Keratinocyte (primary cell): ENCODE data around the gene APBB3.

Experiments
- EZH2 ChIP-seq: IDR thresholded peaks from one replicate; pipeline ENCODE4 v1.6.1; 2012; ENCODE audit warnings: inconsistent platforms, mild to moderate bottlenecking, low read length, moderate library complexity
- TF ChIP-seq, protein P1 (sequence below), 3 experiments: IDR thresholded peaks in 1 of 3; conservative IDR thresholded peaks in 1 of 3; optimal IDR thresholded peaks in 1 of 3; 2 replicates in 2 of 3; 3 replicates in 1 of 3; pipeline versions ENCODE3 to v1.5.1; 2011; ENCODE audit warnings: low read length in 3 of 3, mild to moderate bottlenecking in 3 of 3, moderate library complexity in 2 of 3, control low read depth in 1 of 3, inconsistent platforms in 1 of 3; ENCODE audit not compliant: insufficient read depth in 2 of 3; ENCODE audit errors: extremely low read depth in 1 of 3

DNA sequence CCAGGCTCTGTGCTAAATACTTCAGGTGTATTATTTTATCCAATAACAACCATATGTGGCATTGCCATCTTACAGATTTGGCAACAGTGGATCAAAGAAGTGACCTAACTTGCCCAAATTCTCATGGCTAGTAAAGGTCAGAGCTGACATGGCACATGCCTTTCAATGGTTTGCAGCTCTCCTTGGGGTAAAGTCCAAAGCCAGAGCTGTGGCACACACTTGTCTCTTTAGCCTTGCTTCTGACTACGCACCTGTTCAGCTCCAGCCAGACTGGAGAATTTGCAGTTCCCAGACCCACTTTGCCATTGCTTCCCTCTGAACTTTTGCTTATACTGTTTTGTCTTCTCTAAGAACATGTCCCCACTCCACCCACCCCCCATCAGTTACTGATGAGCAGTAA, 6.1 kb upstream of the APBB3 start:
- TF ChIP-seq, protein P1, sequence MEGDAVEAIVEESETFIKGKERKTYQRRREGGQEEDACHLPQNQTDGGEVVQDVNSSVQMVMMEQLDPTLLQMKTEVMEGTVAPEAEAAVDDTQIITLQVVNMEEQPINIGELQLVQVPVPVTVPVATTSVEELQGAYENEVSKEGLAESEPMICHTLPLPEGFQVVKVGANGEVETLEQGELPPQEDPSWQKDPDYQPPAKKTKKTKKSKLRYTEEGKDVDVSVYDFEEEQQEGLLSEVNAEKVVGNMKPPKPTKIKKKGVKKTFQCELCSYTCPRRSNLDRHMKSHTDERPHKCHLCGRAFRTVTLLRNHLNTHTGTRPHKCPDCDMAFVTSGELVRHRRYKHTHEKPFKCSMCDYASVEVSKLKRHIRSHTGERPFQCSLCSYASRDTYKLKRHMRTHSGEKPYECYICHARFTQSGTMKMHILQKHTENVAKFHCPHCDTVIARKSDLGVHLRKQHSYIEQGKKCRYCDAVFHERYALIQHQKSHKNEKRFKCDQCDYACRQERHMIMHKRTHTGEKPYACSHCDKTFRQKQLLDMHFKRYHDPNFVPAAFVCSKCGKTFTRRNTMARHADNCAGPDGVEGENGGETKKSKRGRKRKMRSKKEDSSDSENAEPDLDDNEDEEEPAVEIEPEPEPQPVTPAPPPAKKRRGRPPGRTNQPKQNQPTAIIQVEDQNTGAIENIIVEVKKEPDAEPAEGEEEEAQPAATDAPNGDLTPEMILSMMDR (optimal IDR thresholded peaks at IDR 0.05 in 1 of 3, IDR thresholded peaks at IDR 0.05 in 1 of 3, conservative IDR thresholded peaks at IDR 0.05 in 1 of 3; ENCODE audit: extremely low read depth in 1 of 3, insufficient read depth in 2 of 3, low read length in 3 of 3), result no peak
- no peak for TF ChIP-seq EZH2
